Liver (tissue), 9 donors: ENCODE data around the gene PRPF18. TPM values are rescaled to one million over a fixed set of nuclear protein-coding genes. Genes with fewer than 3 reads are reported as not detected.

Experiments
- DNase-seq: peaks from one replicate; pipeline ENCODE4 v3.0.0-alpha.2; 2017; ENCODE audit warnings: low spot score
- H3K27ac ChIP-seq, 2 donors: one replicate each; pipeline ENCODE4 v1.7.0; 2013; ENCODE audit warnings: inconsistent platforms in 2 of 2, low read length in 2 of 2, control low read depth in 1 of 2, low read depth in 1 of 2, mild to moderate bottlenecking in 1 of 2
- H3K27me3 ChIP-seq, 4 donors: one replicate each; pipeline versions ENCODE4 v1.6.1 to v1.7.0; 2013; ENCODE audit warnings: low read length in 3 of 4, inconsistent platforms in 1 of 4, mild to moderate bottlenecking in 1 of 4, moderate library complexity in 1 of 4; ENCODE audit not compliant: control insufficient read depth in 4 of 4, insufficient read depth in 4 of 4
- H3K36me3 ChIP-seq, 4 donors: one replicate each; pipeline versions ENCODE4 v1.6.1 to v1.7.0; 2013; ENCODE audit warnings: low read length in 3 of 4, mild to moderate bottlenecking in 3 of 4, low read depth in 1 of 4, moderate library complexity in 1 of 4; ENCODE audit not compliant: control insufficient read depth in 4 of 4, insufficient read depth in 3 of 4
- H3K4me1 ChIP-seq, 4 donors: one replicate each; pipeline versions ENCODE4 v1.6.1 to v1.7.0; 2013; ENCODE audit warnings: low read length in 3 of 4, mild to moderate bottlenecking in 3 of 4, moderate library complexity in 1 of 4; ENCODE audit not compliant: control insufficient read depth in 4 of 4, insufficient read depth in 4 of 4
- H3K4me3 ChIP-seq, 3 donors: one replicate each; pipeline versions ENCODE4 v1.6.1 to v1.7.0; 2013; ENCODE audit warnings: low read length in 3 of 3, control low read depth in 1 of 3, low read depth in 1 of 3, mild to moderate bottlenecking in 1 of 3
- H3K9ac ChIP-seq, 2 donors: one replicate each; pipeline ENCODE4 v1.7.0; 2013; ENCODE audit warnings: low read length in 2 of 2, mild to moderate bottlenecking in 2 of 2, moderate library complexity in 2 of 2, control low read depth in 1 of 2, low read depth in 1 of 2
- H3K9me3 ChIP-seq, 4 donors: one replicate each; pipeline versions ENCODE4 v1.6.1 to v1.7.0; 2013; ENCODE audit warnings: low read length in 3 of 4; ENCODE audit not compliant: control insufficient read depth in 4 of 4
- EGR1 ChIP-seq, 2 donors: IDR thresholded peaks; 2 replicates each; pipeline ENCODE4 v1.6.1; 2016 to 2018; ENCODE audit warnings: antibody characterized with exemption in 2 of 2, low read depth in 2 of 2
- FOXA1 ChIP-seq: IDR thresholded peaks from 2 replicates; pipeline ENCODE4 v1.6.1; 2016; ENCODE audit warnings: antibody characterized with exemption
- GABPA ChIP-seq, 2 donors: IDR thresholded peaks in 1 of 2; conservative IDR thresholded peaks in 1 of 2; 2 replicates each; pipeline ENCODE4 v1.6.1; 2016; ENCODE audit warnings: antibody characterized with exemption in 2 of 2, mild to moderate bottlenecking in 1 of 2, moderate library complexity in 1 of 2
- HNF4A ChIP-seq, 2 donors: conservative IDR thresholded peaks; 2 replicates each; pipeline ENCODE4 v1.6.1; 2016; ENCODE audit warnings: antibody characterized with exemption in 2 of 2, mild to moderate bottlenecking in 2 of 2
- HNF4G ChIP-seq: IDR thresholded peaks from 2 replicates; pipeline ENCODE4 v1.6.1; 2016; ENCODE audit warnings: antibody characterized with exemption
- JUND ChIP-seq, 2 donors: IDR thresholded peaks; 2 replicates each; pipeline ENCODE4 v1.6.1; 2016; ENCODE audit warnings: antibody characterized with exemption in 2 of 2
- RAD21 ChIP-seq, 2 donors: IDR thresholded peaks; 2 replicates each; pipeline ENCODE4 v1.6.1; 2016; ENCODE audit warnings: antibody characterized with exemption in 2 of 2, mild to moderate bottlenecking in 2 of 2
- SP1 ChIP-seq: IDR thresholded peaks from 2 replicates; pipeline ENCODE4 v1.6.1; 2018; ENCODE audit warnings: antibody characterized with exemption, mild to moderate bottlenecking
- TAF1 ChIP-seq: conservative IDR thresholded peaks from 2 replicates; pipeline ENCODE4 v1.6.1; 2016; ENCODE audit warnings: antibody characterized with exemption, mild to moderate bottlenecking
- YY1 ChIP-seq: IDR thresholded peaks from 2 replicates; pipeline ENCODE4 v1.6.1; 2016; ENCODE audit warnings: antibody characterized with exemption, mild to moderate bottlenecking
- WGBS: extraction: QIAGEN DNeasy Blood & Tissue Kit; methylation state at CpG from one replicate; pipeline ENCODE4 v1.1.7; 2013; 5-methylcytosine and 5-hydroxymethylcytosine counted together
- polyA plus RNA-seq, 2 donors: library from polyadenylated mRNA; stranded (reverse) in 1 of 2; unstranded in 1 of 2; fragments of 200-250 nt in 1 of 2; fragments of >200 nt in 1 of 2; fragmentation: Nextera tagmentation in 1 of 2; extraction: Ambion mirVana in 1 of 2; gene quantifications; one replicate each; pipeline versions ENCODE4 v1.2.1 to v1.2.3, GENCODE V29; 2013 to 2015
- total RNA-seq, 2 donors: library from RNA; depleted of rRNA; stranded (reverse); fragments of >200 nt; gene quantifications; one replicate each; pipeline ENCODE4 v1.2.3, GENCODE V29; 2014
- TF ChIP-seq, protein P1 (sequence below): IDR thresholded peaks from 2 replicates; pipeline ENCODE4 v1.6.1; 2016; ENCODE audit warnings: antibody characterized with exemption
- TF ChIP-seq, protein P2 (sequence below): IDR thresholded peaks from 2 replicates; pipeline ENCODE4 v1.6.1; 2016; ENCODE audit warnings: antibody characterized with exemption, mild to moderate bottlenecking
- TF ChIP-seq, protein P3 (sequence below): IDR thresholded peaks from 2 replicates; pipeline ENCODE4 v1.6.1; 2016; ENCODE audit warnings: antibody characterized with exemption
- TF ChIP-seq, protein P4 (sequence below): IDR thresholded peaks from 2 replicates; pipeline ENCODE4 v1.6.1; 2016; ENCODE audit warnings: antibody characterized with exemption
- donor health status: healthy.
- donor health status: healthy.
- donor health status: healthy.
- donor health status: healthy.
- donor health status: healthy.

Gene PRPF18
- total and polyA plus RNA-seq, 4 donors: 10.0 to 28.3 (median 14.5) TPM

DNA sequence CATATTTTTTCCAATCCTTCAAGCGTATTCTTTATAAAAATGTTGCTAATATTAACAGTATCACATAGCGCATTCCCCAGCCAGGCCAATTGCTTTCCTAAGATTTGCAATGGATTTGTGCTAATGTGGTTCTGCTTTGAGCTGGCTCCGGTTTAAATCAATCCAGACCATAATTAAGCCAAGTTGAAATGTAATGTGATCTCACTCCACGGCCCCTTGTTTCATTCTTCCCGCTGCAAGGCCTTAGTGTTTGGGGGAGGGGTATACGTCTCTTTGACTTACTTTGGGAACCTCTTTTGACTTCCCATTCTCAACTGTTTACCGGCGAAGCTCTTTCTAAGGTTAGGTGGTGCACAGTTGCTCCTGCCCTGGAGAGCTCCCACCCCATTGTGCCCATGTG, 86.4 kb downstream of the PRPF18 start:
- H3K4me1 ChIP-seq: peaks cover 6 to 19% (median 8%) of the 10 kb centered on the region in 4 donors

DNA sequence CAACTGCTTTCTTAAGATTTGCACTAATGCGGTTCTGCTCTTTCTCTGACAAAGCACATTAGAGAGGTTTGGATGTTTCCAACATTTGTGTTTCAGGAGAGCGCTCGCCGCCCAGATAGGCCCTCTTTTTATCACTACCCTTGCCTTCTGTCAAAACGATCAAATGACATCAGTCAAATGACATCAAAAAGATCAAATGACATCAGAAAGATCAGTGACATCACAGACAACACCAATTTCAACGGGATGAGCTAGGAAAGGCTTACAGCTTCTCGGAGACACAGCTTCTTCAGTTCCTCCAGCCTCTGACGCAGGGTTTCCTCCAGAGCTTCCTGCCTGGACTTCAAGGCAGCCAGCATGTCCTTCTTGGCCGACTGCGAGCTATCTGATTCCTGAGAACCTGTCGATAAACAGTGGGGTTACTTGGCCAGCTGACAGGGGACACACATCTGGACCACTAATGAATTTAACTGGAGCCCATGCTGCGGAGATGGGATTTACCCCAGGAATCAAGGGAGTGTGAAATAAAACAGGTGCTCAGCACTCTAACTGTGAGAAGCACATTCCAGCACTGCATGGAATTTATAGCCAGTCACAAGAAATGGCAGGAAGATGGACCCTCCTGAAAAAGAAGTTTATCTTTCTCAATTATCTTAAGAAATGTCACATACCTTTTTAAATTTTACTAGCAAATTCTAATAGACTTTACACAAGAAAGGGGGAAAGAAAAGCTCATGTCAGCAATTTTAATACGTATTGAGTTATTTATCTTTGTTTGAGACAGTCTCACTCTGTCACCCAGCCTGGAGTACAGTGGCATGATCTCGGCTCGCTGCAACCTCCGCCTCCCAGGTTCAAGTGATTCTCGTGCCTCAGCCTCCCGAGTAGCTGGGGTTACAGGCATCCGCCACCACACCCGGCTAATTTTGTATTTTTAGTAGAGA, 88.2 kb downstream of the PRPF18 start:
- Histone ChIP-seq H3K9ac (no peak overlapping the region), H3K4me3 (no peak overlapping the region), H3K9me3 (no peaks in the 10 kb centered on the region), H3K27ac (no peak overlapping the region), H3K4me1 (peaks cover 8 to 25% (median 19%) of the 10 kb centered on the region in 4 donors), H3K27me3 (no peaks in the 10 kb centered on the region), H3K36me3 (peaks cover 0 to 28% (median 12%) of the 10 kb centered on the region in 4 donors)
- no peak for DNase-seq
- 80% methylated on average over 20 of the region's 20 CpGs for WGBS
- TF ChIP-seq, protein P1, sequence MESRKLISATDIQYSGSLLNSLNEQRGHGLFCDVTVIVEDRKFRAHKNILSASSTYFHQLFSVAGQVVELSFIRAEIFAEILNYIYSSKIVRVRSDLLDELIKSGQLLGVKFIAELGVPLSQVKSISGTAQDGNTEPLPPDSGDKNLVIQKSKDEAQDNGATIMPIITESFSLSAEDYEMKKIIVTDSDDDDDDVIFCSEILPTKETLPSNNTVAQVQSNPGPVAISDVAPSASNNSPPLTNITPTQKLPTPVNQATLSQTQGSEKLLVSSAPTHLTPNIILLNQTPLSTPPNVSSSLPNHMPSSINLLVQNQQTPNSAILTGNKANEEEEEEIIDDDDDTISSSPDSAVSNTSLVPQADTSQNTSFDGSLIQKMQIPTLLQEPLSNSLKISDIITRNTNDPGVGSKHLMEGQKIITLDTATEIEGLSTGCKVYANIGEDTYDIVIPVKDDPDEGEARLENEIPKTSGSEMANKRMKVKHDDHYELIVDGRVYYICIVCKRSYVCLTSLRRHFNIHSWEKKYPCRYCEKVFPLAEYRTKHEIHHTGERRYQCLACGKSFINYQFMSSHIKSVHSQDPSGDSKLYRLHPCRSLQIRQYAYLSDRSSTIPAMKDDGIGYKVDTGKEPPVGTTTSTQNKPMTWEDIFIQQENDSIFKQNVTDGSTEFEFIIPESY: no peak
- TF ChIP-seq YY1 (no peak), JUND (IDR thresholded peaks at IDR 0.05) (no peak), FOXA1 (no peak), TAF1 (no peak), RAD21 (IDR thresholded peaks at IDR 0.05) (no peak), EGR1 (IDR thresholded peaks at IDR 0.05; ENCODE audit: low read depth in 2 of 2) (no peak)
- TF ChIP-seq, protein P2, sequence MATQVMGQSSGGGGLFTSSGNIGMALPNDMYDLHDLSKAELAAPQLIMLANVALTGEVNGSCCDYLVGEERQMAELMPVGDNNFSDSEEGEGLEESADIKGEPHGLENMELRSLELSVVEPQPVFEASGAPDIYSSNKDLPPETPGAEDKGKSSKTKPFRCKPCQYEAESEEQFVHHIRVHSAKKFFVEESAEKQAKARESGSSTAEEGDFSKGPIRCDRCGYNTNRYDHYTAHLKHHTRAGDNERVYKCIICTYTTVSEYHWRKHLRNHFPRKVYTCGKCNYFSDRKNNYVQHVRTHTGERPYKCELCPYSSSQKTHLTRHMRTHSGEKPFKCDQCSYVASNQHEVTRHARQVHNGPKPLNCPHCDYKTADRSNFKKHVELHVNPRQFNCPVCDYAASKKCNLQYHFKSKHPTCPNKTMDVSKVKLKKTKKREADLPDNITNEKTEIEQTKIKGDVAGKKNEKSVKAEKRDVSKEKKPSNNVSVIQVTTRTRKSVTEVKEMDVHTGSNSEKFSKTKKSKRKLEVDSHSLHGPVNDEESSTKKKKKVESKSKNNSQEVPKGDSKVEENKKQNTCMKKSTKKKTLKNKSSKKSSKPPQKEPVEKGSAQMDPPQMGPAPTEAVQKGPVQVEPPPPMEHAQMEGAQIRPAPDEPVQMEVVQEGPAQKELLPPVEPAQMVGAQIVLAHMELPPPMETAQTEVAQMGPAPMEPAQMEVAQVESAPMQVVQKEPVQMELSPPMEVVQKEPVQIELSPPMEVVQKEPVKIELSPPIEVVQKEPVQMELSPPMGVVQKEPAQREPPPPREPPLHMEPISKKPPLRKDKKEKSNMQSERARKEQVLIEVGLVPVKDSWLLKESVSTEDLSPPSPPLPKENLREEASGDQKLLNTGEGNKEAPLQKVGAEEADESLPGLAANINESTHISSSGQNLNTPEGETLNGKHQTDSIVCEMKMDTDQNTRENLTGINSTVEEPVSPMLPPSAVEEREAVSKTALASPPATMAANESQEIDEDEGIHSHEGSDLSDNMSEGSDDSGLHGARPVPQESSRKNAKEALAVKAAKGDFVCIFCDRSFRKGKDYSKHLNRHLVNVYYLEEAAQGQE: no peak

More for the DNA sequence above, 86.4 kb downstream of the PRPF18 start:
- no peak overlapping the region for H3K27ac ChIP-seq
- no peak overlapping the region for H3K9ac ChIP-seq
- no peak for DNase-seq
- TF ChIP-seq, protein P3, sequence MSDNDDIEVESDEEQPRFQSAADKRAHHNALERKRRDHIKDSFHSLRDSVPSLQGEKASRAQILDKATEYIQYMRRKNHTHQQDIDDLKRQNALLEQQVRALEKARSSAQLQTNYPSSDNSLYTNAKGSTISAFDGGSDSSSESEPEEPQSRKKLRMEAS: no peak
- TF ChIP-seq JUND (IDR thresholded peaks at IDR 0.05): no peak
- TF ChIP-seq, protein P1: no peak
- TF ChIP-seq TAF1: no peak
- TF ChIP-seq, protein P2: no peak
- TF ChIP-seq FOXA1: no peak
- no peak for TF ChIP-seq HNF4G
- TF ChIP-seq EGR1 (IDR thresholded peaks at IDR 0.05; ENCODE audit: low read depth in 2 of 2): no peak
- TF ChIP-seq, protein P4, sequence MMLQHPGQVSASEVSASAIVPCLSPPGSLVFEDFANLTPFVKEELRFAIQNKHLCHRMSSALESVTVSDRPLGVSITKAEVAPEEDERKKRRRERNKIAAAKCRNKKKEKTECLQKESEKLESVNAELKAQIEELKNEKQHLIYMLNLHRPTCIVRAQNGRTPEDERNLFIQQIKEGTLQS: no peak
- no peak for TF ChIP-seq HNF4A (conservative IDR thresholded peaks at IDR 0.05)
- TF ChIP-seq SP1: no peak
- TF ChIP-seq GABPA (IDR thresholded peaks at IDR 0.05 in 1 of 2, conservative IDR thresholded peaks at IDR 0.05 in 1 of 2): no peak
- no peak for TF ChIP-seq RAD21 (IDR thresholded peaks at IDR 0.05)
- 93% methylated on average over 8 of the region's 8 CpGs for WGBS
- H3K4me3 ChIP-seq: no peak overlapping the region
- H3K36me3 ChIP-seq: peaks cover 0 to 28% (median 15%) of the 10 kb centered on the region in 4 donors
- no peaks in the 10 kb centered on the region for H3K27me3 ChIP-seq
- no peaks in the 10 kb centered on the region for H3K9me3 ChIP-seq
